WI38 (cell line): ENCODE results near the gene SLC41A1.

Source experiments
- H3K4me3 ChIP-seq: 2 replicates; pipeline ENCODE4 v1.5.1; 2011; ENCODE audit warnings: low read depth, mild to moderate bottlenecking, control low read depth, low read length
- CTCF ChIP-seq: IDR thresholded peaks from 2 replicates; pipeline ENCODE4 v1.5.1; 2012; ENCODE audit warnings: low read depth, mild to moderate bottlenecking, control low read depth, low read length

The SLC41A1 gene

GRCh38 chr1:205786601-205787000 lies 26.4 kb downstream of the SLC41A1 start:
- TF ChIP-seq CTCF = no peak

GRCh38 chr1:205785446-205785845 lies 27.6 kb downstream of the SLC41A1 start:
- no peak overlapping the region for H3K4me3 ChIP-seq
- no peak for TF ChIP-seq CTCF

More at GRCh38 chr1:205786601-205787000, 26.4 kb downstream of the SLC41A1 start:
- H3K4me3 ChIP-seq = no peak overlapping the region

GRCh38 chr1:205783904-205784303 lies 29.1 kb downstream of the SLC41A1 start:
- no peak overlapping the region for H3K4me3 ChIP-seq
- no peak for TF ChIP-seq CTCF

GRCh38 chr1:205783433-205783795 lies 29.6 kb downstream of the SLC41A1 start:
- H3K4me3 ChIP-seq = no peak overlapping the region
- TF ChIP-seq CTCF = no peak

- no peak for TF ChIP-seq CTCF
- H3K4me3 ChIP-seq = no peak overlapping the region
Observed at GRCh38 chr1:205782627-205783432, 30.2 kb downstream of the SLC41A1 start.

GRCh38 chr1:205780335-205780734 lies 32.7 kb downstream of the SLC41A1 start:
- TF ChIP-seq CTCF = no peak
- H3K4me3 ChIP-seq = no peak overlapping the region

GRCh38 chr1:205777994-205778393 lies 35.0 kb downstream of the SLC41A1 start:
- H3K4me3 ChIP-seq = no peak overlapping the region
- no peak for TF ChIP-seq CTCF
